AG09309 (cell line): ENCODE results near the gene PLA2G4F.

Experiments used
- DNase-seq: peaks from one replicate; pipeline ENCODE4 v3.0.0-alpha.2; 2010; ENCODE audit warnings: low read depth
- H3K4me3 ChIP-seq: 2 replicates; pipeline ENCODE4 v1.5.1; 2011; ENCODE audit warnings: mild to moderate bottlenecking, low read depth, low read length, moderate library complexity; ENCODE audit not compliant: control insufficient read depth
- CTCF ChIP-seq: IDR thresholded peaks from 2 replicates; pipeline ENCODE4 v1.5.1; 2011; ENCODE audit warnings: mild to moderate bottlenecking, low read depth, low read length, inconsistent platforms; ENCODE audit not compliant: insufficient read depth, control insufficient read depth; ENCODE audit errors: missing control alignments

Gene PLA2G4F

DNA sequence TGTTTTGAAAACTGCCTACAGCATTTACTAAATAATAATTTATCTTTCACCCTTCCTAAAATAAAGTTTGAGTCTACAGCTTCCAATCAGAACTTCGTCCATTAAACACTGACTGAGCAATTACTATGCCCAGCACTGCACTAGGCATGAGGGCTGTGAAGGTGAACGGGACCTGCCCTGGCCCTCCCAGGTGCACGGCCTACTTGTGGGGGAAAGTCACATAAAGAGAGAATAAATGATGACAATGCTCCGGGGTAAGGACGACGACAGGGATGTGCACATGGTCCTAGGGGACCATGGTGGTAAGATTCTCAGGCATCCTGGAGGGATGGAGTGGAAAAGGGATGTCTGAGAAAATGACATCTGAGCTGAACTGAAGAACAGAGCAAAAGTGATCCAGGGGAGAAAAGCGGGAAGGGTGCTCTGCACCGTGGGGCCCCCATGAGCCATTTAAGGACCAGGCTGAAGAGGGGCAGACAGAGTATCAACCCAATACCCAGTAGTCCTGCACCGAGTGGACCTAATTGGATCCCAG is 11.5 kb downstream of the PLA2G4F start:
- no peak for TF ChIP-seq CTCF
- no peak overlapping the region for H3K4me3 ChIP-seq
- no peak for DNase-seq

- TF ChIP-seq CTCF = no peak
- DNase-seq = no peak
- H3K4me3 ChIP-seq = no peak overlapping the region
Observed at GRCh38 chr15:42143866-42144625, 12.4 kb downstream of the PLA2G4F start.

DNA sequence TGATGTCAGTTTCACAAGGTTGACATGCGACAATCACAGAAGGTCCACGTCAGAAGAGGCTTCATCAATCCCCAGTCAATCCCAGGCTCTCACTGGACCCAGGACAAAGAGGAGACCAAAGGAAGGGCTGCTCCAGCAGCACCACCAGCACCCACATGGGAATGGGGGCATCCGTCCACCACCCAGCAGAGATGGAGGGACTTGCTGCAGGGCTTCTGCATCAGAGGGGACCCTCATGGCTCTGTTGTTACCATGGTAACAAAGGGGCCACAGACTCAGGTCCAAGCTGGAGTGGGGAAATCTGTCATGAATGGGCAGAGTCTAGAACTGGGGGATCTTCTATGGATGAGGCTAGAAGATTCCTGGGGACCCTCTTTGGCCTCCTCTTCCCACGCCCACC is 13.1 kb downstream of the PLA2G4F start:
- TF ChIP-seq CTCF = no peak
- H3K4me3 ChIP-seq = no peak overlapping the region
- DNase-seq = no peak

DNA sequence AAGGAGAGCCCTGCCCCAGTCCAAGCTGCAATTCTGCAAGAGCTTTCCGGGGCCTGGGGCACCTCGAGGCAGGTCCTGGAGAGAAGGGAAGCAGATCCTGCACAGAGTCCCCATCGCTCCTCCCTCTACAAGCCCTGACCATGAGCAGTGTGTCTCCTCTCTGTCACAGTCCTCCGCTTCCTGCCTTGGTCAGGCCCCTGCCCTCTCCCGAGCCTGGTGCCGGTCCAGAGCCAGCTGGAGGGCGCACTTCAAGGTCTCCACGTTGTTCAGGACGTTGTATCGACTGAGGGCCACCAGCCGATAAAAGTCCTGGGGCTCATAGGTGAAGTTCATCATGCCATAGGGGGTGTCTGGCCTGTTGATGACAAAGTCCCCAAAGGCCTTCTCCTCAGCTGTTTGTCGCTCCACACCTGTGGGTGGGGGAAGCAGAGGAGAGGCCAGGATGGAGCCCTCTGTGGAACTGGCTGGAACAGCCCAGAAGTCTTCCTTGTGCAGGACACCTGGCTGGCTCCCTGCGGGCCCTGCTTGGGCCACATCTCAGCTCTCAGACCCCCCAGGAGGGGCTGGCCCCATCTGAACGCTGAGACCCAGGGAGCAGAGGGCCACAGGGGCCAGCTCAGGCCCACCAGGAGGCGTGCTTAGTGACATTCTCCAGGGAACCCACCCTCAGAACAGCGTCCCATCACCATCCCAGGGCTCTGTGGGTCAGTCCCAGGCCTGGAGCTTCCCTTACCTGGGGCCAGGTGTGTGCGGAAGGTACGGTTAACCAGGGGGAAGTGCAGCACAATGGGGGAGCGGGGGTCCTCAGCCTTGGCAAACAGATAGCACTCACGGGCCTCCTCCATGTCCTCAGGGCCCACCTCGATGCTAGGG is 14.4 kb downstream of the PLA2G4F start:
- TF ChIP-seq CTCF = no peak
- H3K4me3 ChIP-seq = no peak overlapping the region
- no peak for DNase-seq

DNA sequence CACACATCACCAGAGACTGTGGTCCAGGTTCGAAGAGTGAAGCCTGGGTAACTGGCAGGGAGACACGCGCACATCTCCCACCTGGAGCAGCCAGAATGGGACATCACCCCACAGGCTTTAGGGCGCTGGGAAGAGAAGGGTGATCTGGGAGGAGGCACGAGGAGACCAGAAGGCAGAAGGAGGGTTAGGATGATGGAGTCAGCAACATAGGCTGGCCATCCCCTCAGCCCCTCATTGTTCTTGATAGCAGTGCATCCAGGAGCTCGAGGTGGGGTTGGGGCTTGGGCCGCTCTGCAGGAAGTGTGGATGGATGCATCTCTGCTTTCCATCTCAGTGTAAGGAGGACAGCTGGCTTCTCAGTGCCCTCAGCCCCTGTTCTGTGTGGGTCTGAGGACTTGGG is 15.2 kb downstream of the PLA2G4F start:
- TF ChIP-seq CTCF = no peak
- H3K4me3 ChIP-seq = no peak overlapping the region

DNA sequence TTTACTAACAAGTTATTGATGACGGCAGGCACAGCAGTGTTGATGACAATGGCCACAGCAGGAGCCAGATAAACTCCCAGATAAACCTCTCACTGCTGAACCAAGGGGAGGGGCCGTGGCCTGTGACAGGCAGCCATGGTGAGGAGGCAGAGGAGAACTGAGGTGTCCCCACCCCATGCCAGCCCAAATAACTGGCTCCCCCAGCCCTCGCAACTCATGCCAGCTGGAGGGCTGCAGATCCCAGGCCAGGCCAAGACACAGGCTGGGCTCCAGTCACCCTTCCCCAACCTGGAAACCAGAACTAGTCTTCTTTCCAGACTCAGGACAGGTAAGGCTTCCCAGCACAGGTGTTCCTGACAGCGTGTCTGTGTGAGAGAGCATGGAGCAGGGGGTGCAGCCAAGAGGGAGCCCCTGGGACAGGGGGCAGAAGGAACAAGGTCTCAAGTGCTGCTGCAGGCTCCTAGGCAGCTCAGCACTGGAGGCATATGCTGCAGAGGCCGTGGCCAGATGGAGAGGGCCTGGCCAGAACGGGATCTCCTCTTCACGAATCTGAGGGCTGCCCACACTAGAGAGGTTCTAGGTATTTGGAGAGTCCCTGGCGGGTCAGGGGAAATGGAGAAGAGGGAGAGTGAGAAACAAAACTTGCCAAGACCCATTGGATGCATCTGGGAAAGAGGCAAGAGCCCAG is 15.9 kb downstream of the PLA2G4F start:
- no peak overlapping the region for H3K4me3 ChIP-seq
- no peak for TF ChIP-seq CTCF
- no peak for DNase-seq

More for the DNA sequence above, 15.2 kb downstream of the PLA2G4F start:
- DNase-seq = no peak
